Naive thymus-derived CD8-positive, alpha-beta T cell (primary cell): ENCODE results near the gene LAMB3. TPM values are rescaled to one million over a fixed set of nuclear protein-coding genes. Genes with fewer than 3 reads are reported as not detected.
A peak's percentile ranks its signal among the peaks of the same experiment; 100 is the strongest.

Experiments
- ATAC-seq, 2 donors: fragments of 150-1000 bp; cut with Tn5 transposase in 1 of 2; sonication (Bioruptor Pico), chemical (Tn5 transposase) in 1 of 2; 1 replicate in 1 of 2; 2 replicates in 1 of 2; pipeline ENCODE4 v1.10.0; 2021; ENCODE audit warnings: mild to moderate bottlenecking in 2 of 2, moderate library complexity in 2 of 2
- POLR2A ChIA-PET: fragments of 350-600 bp; sonication (Branson Sonifier 250); formaldehyde crosslinking; loops from one replicate; lab custom pipeline; 2021; ENCODE audit warnings: antibody characterized with exemption; lab: Charles Lee
- DNase-seq, 10 donors: peaks; one replicate each; pipeline versions ENCODE4 v3.0.0 to v3.0.0-alpha.2; 2020 to 2022
- H3K27ac Mint-ChIP-seq, 10 donors: one replicate each; pipeline ENCODE4 v1.8.0; 2020 to 2022; ENCODE audit warnings: mild to moderate bottlenecking in 10 of 10, mixed read lengths in 10 of 10, moderate library complexity in 4 of 10, inconsistent platforms in 1 of 10
- H3K27me3 Mint-ChIP-seq, 5 donors: one replicate each; pipeline ENCODE4 v1.8.0; 2021 to 2022; ENCODE audit warnings: mixed read lengths in 5 of 5
- H3K36me3 Mint-ChIP-seq, 3 donors: one replicate each; pipeline ENCODE4 v1.8.0; 2020 to 2022; ENCODE audit warnings: mixed read lengths in 3 of 3, mild to moderate bottlenecking in 2 of 3, inconsistent platforms in 1 of 3
- H3K4me1 Mint-ChIP-seq, 4 donors: one replicate each; pipeline ENCODE4 v1.8.0; 2021 to 2022; ENCODE audit warnings: mixed read lengths in 4 of 4
- H3K4me3 Mint-ChIP-seq, 10 donors: one replicate each; pipeline ENCODE4 v1.8.0; 2020 to 2022; ENCODE audit warnings: mild to moderate bottlenecking in 10 of 10, mixed read lengths in 10 of 10, moderate library complexity in 6 of 10, inconsistent platforms in 1 of 10
- H3K9me3 Mint-ChIP-seq, 9 donors: one replicate each; pipeline ENCODE4 v1.8.0; 2020 to 2022; ENCODE audit warnings: mixed read lengths in 9 of 9, mild to moderate bottlenecking in 3 of 9, inconsistent platforms in 1 of 9, moderate library complexity in 1 of 9
- polyA plus RNA-seq, 3 donors: library from polyadenylated mRNA; unstranded; fragments of 300-500 nt; fragmentation: Illumina TruSeq; gene quantifications; one replicate each; pipeline ENCODE4 v1.2.3, GENCODE V29; 2021
- total RNA-seq, 8 experiments: library from RNA in 2 of 8; stranded (reverse) in 2 of 8; gene quantifications; one replicate each; pipeline ENCODE4 v1.2.3 and lab custom pipeline; 2021 to 2026

LAMB3 gene
- total and polyA plus RNA-seq, 5 experiments from 2014 or later = 0.42 to 0.93 (median 0.80) TPM; not detected in 1

DNA sequence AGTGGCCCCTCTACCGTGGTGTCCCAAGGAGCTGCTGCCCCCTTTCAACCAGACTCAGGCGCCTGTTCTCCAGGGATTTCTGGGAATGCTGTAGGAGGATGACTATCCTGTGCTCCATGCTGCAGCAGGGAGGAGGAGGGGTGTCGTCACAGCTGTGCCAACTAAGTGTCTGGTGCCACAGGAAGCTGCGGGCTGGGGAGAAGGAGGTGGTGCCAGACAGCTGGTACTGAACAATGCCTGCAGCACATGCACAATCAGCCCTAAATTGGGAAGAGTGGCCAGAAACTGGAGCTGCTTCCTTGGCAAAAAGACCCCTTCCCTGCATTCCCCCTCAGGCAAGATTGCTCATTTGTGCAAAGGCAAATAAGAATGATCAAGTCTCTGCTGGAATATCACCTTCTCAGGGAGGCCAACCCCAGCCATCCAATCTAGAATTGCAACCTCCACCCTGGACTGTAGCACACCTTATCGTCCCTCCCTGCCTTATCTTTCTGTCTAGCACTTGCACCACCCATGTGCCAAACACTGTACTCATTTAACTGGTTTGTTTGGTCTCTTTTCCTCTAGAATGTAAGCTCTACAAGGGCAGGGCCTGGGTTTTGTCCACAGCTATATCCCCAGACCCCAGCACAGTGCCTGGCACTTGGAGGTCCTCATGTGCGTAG, 33.3 kb downstream of the LAMB3 start:
- Mint-ChIP-seq H3K27me3 (peaks cover 0 to 7% (median 1%) of the 10 kb centered on the region in 5 donors), H3K4me3 (no peak overlapping the region), H3K4me1 (peaks cover 0 to 10% (median 7%) of the 10 kb centered on the region in 4 donors), H3K9me3 (no peaks in the 10 kb centered on the region), H3K36me3 (no peaks in the 10 kb centered on the region), H3K27ac (no peak overlapping the region)
- POLR2A ChIA-PET = no interaction called here
- DNase-seq (no peak), ATAC-seq (no peak)

DNA sequence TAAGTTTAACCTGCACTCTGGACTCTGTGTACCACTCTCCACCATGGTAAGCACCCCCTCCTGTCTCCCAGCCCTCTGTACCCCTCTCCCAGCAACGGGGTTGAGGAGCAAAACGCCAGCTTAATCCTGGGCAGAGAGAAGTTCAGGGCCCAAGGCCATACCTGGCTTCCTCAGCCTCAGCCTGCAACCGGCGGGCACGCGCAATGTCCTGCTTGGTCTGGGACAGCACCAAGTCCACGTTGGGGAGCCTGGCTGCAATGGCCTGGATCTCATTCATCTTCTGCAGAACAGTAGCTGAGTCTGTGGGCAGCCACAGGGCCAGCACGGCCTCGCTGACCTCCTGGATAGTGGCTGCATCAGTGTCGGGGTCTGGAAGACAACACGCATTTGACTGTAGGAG, 33.9 kb downstream of the LAMB3 start:
- no peak overlapping the region for H3K4me3 Mint-ChIP-seq
- H3K4me1 Mint-ChIP-seq = peaks cover 0 to 10% (median 7%) of the 10 kb centered on the region in 4 donors
- POLR2A ChIA-PET = no interaction called here
- H3K27me3 Mint-ChIP-seq = peaks cover 0 to 7% (median 1%) of the 10 kb centered on the region in 5 donors
- no peak overlapping the region for H3K27ac Mint-ChIP-seq
- ATAC-seq (no peak), DNase-seq (no peak)
- no peaks in the 10 kb centered on the region for H3K36me3 Mint-ChIP-seq
- H3K9me3 Mint-ChIP-seq = no peaks in the 10 kb centered on the region

GRCh38 chr1:209617755-209618154, 34.5 kb downstream of the LAMB3 start:
- H3K9me3 Mint-ChIP-seq = no peaks in the 10 kb centered on the region
- ATAC-seq = no peak
- H3K4me1 Mint-ChIP-seq = peaks cover 0 to 10% (median 7%) of the 10 kb centered on the region in 4 donors
- no peak for DNase-seq
- H3K36me3 Mint-ChIP-seq = no peaks in the 10 kb centered on the region
- POLR2A ChIA-PET = no interaction called here
- H3K27ac Mint-ChIP-seq = no peak overlapping the region
- H3K4me3 Mint-ChIP-seq = no peak overlapping the region
- H3K27me3 Mint-ChIP-seq = peaks cover 0 to 7% (median 1%) of the 10 kb centered on the region in 5 donors

GRCh38 chr1:209617047-209617673, 35.1 kb downstream of the LAMB3 start:
- Mint-ChIP-seq H3K4me1 (peaks cover 0 to 13% (median 7%) of the 10 kb centered on the region in 4 donors), H3K27ac (no peak overlapping the region), H3K27me3 (peaks cover 0 to 7% (median 1%) of the 10 kb centered on the region in 5 donors), H3K36me3 (no peaks in the 10 kb centered on the region), H3K4me3 (no peak overlapping the region), H3K9me3 (no peaks in the 10 kb centered on the region)
- POLR2A ChIA-PET = no interaction called here
- ATAC-seq (no peak), DNase-seq (no peak)

DNA sequence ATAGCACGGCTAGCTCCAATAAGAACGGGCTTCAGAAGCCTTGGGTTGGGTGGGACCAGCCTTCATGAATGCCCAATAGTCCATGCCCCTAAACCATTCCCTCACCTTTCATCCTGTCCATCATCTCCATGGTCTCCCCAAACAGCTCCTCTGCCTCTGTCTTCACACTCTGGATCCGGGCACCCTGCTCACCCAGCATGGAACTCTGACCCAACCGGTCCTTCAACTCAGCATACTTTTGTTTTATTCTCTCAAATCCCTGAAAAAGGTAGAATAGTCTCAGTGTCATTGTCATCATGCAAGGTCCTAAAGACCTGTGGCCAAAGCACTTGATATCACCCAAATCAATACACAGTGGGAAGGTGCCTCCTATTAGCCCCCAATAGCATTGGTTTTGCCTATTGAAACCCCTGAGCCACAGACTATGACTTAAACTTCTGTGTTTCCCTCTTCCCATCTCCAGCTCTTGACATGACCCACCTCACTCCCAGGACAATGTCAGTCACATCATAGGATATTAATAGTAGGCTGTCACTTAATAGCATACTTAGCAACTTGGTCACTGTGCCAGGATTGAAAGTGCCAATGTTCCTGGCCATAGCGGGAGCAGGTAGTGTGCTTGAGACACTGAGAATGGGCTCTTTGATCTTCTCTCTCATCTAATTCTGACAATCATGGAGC, 35.7 kb downstream of the LAMB3 start:
- Mint-ChIP-seq H3K27ac (no peak overlapping the region), H3K36me3 (no peaks in the 10 kb centered on the region), H3K27me3 (peaks cover 0 to 4% (median 1%) of the 10 kb centered on the region in 5 donors), H3K9me3 (no peaks in the 10 kb centered on the region), H3K4me3 (no peak overlapping the region), H3K4me1 (peaks cover 0 to 15% (median 7%) of the 10 kb centered on the region in 4 donors)
- ATAC-seq (no peak), DNase-seq (no peak)
- POLR2A ChIA-PET = no interaction called here

DNA sequence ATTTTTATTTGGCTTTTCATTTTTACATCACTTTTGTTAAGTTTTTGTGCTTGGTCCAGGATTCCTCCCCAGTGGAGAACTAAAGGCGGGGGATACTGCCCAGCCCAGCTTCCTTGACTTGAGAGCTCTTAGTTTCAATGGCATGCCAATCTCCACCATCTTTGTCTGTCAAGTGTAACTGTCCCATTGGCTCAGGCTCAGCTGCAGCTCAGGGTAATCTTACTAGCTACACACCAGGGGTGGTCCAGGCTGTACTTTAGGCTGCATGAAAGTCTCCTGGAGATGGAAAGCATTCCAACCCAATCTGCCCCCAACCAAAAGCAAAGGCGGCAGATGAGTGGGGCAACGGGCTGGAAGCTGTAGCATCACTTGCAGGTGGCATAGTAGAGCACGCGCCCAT, 37.3 kb downstream of the LAMB3 start:
- no peak for DNase-seq
- Mint-ChIP-seq H3K27me3 (peaks cover 0 to 4% (median 1%) of the 10 kb centered on the region in 5 donors), H3K36me3 (no peaks in the 10 kb centered on the region), H3K27ac (no peak overlapping the region), H3K4me1 (peaks cover 0 to 18% (median 7%) of the 10 kb centered on the region in 4 donors), H3K4me3 (no peak overlapping the region), H3K9me3 (no peaks in the 10 kb centered on the region)
- no peak for ATAC-seq
- POLR2A ChIA-PET = no interaction called here

DNA sequence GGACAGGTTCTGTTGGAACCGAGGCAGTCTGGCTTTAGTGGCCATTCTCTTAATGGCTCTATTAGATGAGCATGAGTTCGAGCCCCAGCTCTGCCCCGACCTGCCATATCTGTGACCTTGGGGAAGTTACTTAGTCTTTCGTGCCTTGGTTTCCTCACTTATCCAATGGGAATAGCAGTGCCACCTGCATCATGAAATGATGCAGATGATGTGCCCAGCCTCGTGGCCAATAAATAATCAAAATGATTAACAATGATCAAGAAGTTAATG, 38.1 kb downstream of the LAMB3 start:
- H3K27ac Mint-ChIP-seq = no peak overlapping the region
- H3K27me3 Mint-ChIP-seq = peaks cover 0 to 4% (median 1%) of the 10 kb centered on the region in 5 donors
- DNase-seq = no peak
- H3K9me3 Mint-ChIP-seq = no peaks in the 10 kb centered on the region
- no peaks in the 10 kb centered on the region for H3K36me3 Mint-ChIP-seq
- no peak overlapping the region for H3K4me3 Mint-ChIP-seq
- ATAC-seq = no peak
- POLR2A ChIA-PET = no interaction called here
- H3K4me1 Mint-ChIP-seq = peaks cover 0 to 15% (median 5%) of the 10 kb centered on the region in 4 donors

GRCh38 chr1:209613400-209614150, 38.6 kb downstream of the LAMB3 start:
- DNase-seq (peak in 1 of 10 donors; percentile 4), ATAC-seq (no peak)
- POLR2A ChIA-PET = no interaction called here
- H3K4me3 Mint-ChIP-seq = no peak overlapping the region
- peaks cover 0 to 10% (median 2%) of the 10 kb centered on the region in 4 donors for H3K4me1 Mint-ChIP-seq
- H3K27me3 Mint-ChIP-seq = peaks cover 0 to 4% (median 1%) of the 10 kb centered on the region in 5 donors
- H3K36me3 Mint-ChIP-seq = no peaks in the 10 kb centered on the region
- no peaks in the 10 kb centered on the region for H3K9me3 Mint-ChIP-seq
- H3K27ac Mint-ChIP-seq = peak overlapping the region in 2 of 10 donors; percentile 43 to 61

- Mint-ChIP-seq H3K27ac (peak overlapping the region in 2 of 10 donors; percentile 43 to 61), H3K27me3 (peaks cover 0 to 4% (median 1%) of the 10 kb centered on the region in 5 donors), H3K4me1 (peaks cover 0 to 8% (median under 1%) of the 10 kb centered on the region in 4 donors), H3K9me3 (no peaks in the 10 kb centered on the region), H3K36me3 (no peaks in the 10 kb centered on the region), H3K4me3 (no peak overlapping the region)
- DNase-seq (peak in 1 of 10 donors; percentile 32), ATAC-seq (no peak)
- POLR2A ChIA-PET = no interaction called here
These were observed 39.4 kb downstream of the LAMB3 start for GRCh38 chr1:209612646-209613399.

- no peaks in the 10 kb centered on the region for H3K36me3 Mint-ChIP-seq
- H3K9me3 Mint-ChIP-seq = no peaks in the 10 kb centered on the region
- H3K27ac Mint-ChIP-seq = no peak overlapping the region
- H3K27me3 Mint-ChIP-seq = peaks cover 0 to 4% (median 1%) of the 10 kb centered on the region in 5 donors
- ATAC-seq = no peak
- peaks cover 0 to 8% (median under 1%) of the 10 kb centered on the region in 4 donors for H3K4me1 Mint-ChIP-seq
- POLR2A ChIA-PET = no interaction called here
- H3K4me3 Mint-ChIP-seq = no peak overlapping the region
- no peak for DNase-seq
These were observed 40.3 kb downstream of the LAMB3 start for GRCh38 chr1:209611771-209612570.

GRCh38 chr1:209610631-209610905, 41.7 kb downstream of the LAMB3 start:
- Mint-ChIP-seq H3K27me3 (no peaks in the 10 kb centered on the region), H3K9me3 (no peaks in the 10 kb centered on the region), H3K4me3 (no peak overlapping the region), H3K27ac (no peak overlapping the region), H3K4me1 (peaks cover 0 to 8% (median 0%) of the 10 kb centered on the region in 4 donors), H3K36me3 (no peaks in the 10 kb centered on the region)
- no peak for ATAC-seq
- no peak for DNase-seq
- POLR2A ChIA-PET = no interaction called here
